Activated naive CD4-positive, alpha-beta T cell treated with anti-CD3 and anti-CD28 coated beads, Interleukin-2, amount 10 ng/mL, durations not matched to agents 7 days and 5 days (primary cell): Measurements from ENCODE around the gene RNU4-1.
"Not testable (repeated sequence)": the region's sequence is repeated elsewhere in the genome, so short reads cannot be mapped to it uniquely, and the experiment has no call there.

Experiments
- CTCF ChIA-PET: fragments of 350-600 bp; sonication (Branson Sonifier 250); formaldehyde crosslinking; loops from one replicate; lab custom pipeline; 2021; ENCODE audit warnings: antibody characterized with exemption; lab: Charles Lee
- DNase-seq: peaks from one replicate; pipeline ENCODE4 v3.0.0-alpha.2; 2020
- H3K27ac Mint-ChIP-seq: one replicate; pipeline ENCODE4 v1.8.0; 2021; ENCODE audit warnings: mild to moderate bottlenecking, moderate library complexity, mixed read lengths
- H3K27me3 Mint-ChIP-seq: one replicate; pipeline ENCODE4 v1.8.0; 2021; ENCODE audit warnings: mild to moderate bottlenecking, mixed read lengths
- H3K36me3 Mint-ChIP-seq: one replicate; pipeline ENCODE4 v1.8.0; 2021; ENCODE audit warnings: mixed read lengths
- H3K4me1 Mint-ChIP-seq: one replicate; pipeline ENCODE4 v1.8.0; 2021; ENCODE audit warnings: mixed read lengths
- H3K4me3 Mint-ChIP-seq: one replicate; pipeline ENCODE4 v1.8.0; 2021; ENCODE audit warnings: mild to moderate bottlenecking, moderate library complexity, mixed read lengths
- H3K9me3 Mint-ChIP-seq: one replicate; pipeline ENCODE4 v1.8.0; 2021; ENCODE audit warnings: mixed read lengths

Gene RNU4-1

GRCh38 chr12:120246705-120247104 lies 46.3 kb downstream of the RNU4-1 start:
- not testable (repeated sequence) for H3K27me3 Mint-ChIP-seq

More at GRCh38 chr12:120246705-120247104, 46.3 kb downstream of the RNU4-1 start:
- CTCF ChIA-PET: interaction anchor here (1.3 to 30.5 kb wide), 2 partner anchors 11 to 20 kb away, joined by 3 to 773 read pairs; no protein-coding TSS in a partner anchor
- H3K36me3 Mint-ChIP-seq: peaks cover 52% of the 10 kb centered on the region
- DNase-seq, H3K27ac Mint-ChIP-seq, H3K9me3 Mint-ChIP-seq, H3K4me3 Mint-ChIP-seq: not testable (repeated sequence)
- peaks cover 75% of the 10 kb centered on the region for H3K4me1 Mint-ChIP-seq
